Tongue (tissue), 2 donors: ENCODE data around the gene GPR161. TPM values are rescaled to one million over a fixed set of nuclear protein-coding genes. Genes with fewer than 3 reads are reported as not detected.

Source experiments
- DNase-seq: peaks from one replicate; pipeline ENCODE4 v3.0.0-alpha.2; 2015
- total RNA-seq: library from RNA; depleted of rRNA; stranded (reverse); fragments of >200 nt; gene quantifications from one replicate; pipeline ENCODE4 v1.2.3, GENCODE V29; 2014

GPR161 gene
- total RNA-seq, 1 donor from 2014 or later, result 10.1 TPM

DNA sequence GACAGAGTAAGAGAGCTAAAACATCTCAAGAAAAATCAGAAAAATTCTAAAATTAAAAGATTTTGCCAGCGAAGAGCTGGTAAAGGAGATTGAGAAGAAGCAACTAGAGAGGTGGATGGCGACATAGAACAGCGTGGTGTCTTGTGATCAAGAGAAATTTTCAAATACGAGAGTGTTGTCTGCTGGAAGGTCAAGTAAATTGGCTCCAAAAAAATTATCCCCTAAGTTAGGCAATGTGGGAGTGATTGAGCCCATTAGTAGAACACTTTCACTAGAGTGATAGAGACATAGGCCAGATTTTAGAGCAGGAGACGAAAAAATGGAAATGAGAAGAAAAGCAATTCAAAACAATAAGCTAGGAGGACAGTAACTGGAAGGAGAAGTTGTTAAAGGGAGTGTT, 105.5 kb downstream of the GPR161 start:
- DNase-seq, result no peak

Other genes with a start within 250 kb of the GPR161 start
- 0.21 TPM for gene ADCY10, start 222.8 kb downstream of the GPR161 start, total RNA-seq
- gene DCAF6, start 200.2 kb downstream of the GPR161 start, total RNA-seq, result 150 TPM
- gene MPC2, start 199.9 kb downstream of the GPR161 start, total RNA-seq, result 49.4 TPM
- gene TIPRL, start 42.0 kb upstream of the GPR161 start, total RNA-seq, result 38.7 TPM
- gene SFT2D2, start 89.1 kb upstream of the GPR161 start, total RNA-seq, result 40.3 TPM
- gene TBX19, start 143.9 kb upstream of the GPR161 start, total RNA-seq, result 1.2 TPM